Measurements from ENCODE around the gene RACGAP1. TPM values are rescaled to one million over a fixed set of nuclear protein-coding genes. Genes with fewer than 3 reads are reported as not detected.

Gene RACGAP1
- total and polyA plus RNA-seq, 2 of the 8 experiments (the other 6 are each of a cell fraction or from before 2014, with no cell fraction given): 18.0 to 66.3 TPM

GRCh38 chr12:49966511-49967041, 58.7 kb downstream of the RACGAP1 start:
- Histone ChIP-seq H4K91ac (replicated peaks; ENCODE audit: insufficient read length, low read length) (no peak overlapping the region), H3K18ac (ENCODE audit: extremely low read depth, low read length) (no peak overlapping the region), H3K14ac (ENCODE audit: insufficient read length) (no peak overlapping the region), H3K4me1 (replicated peaks in 1 of 4; ENCODE audit: control insufficient read depth in 3 of 4, insufficient read depth in 4 of 4, low read length in 3 of 4) (peaks cover 0 to 8% (median 3%) of the 10 kb centered on the region in 4 experiments; a peak in 5 of 7 replicates), H3K79me1 (ENCODE audit: low read depth, low read length) (no peaks in the 10 kb centered on the region), H3K4me3 (ENCODE audit: extremely low read depth in 1 of 4, insufficient read depth in 2 of 4, low read depth in 3 of 4, low read length in 4 of 4) (peak overlapping the region in 1 of 4 experiments; percentile 53; a peak in 2 of 8 replicates), H3K23me2 (ENCODE audit: low read depth, low read length) (no peaks in the 10 kb centered on the region), H2BK120ac (replicated peaks; ENCODE audit: low read depth, low read length) (no peak overlapping the region), H3K4me2 (ENCODE audit: insufficient read depth in 1 of 2, low read depth in 2 of 2, low read length in 2 of 2) (peak overlapping the region in 1 of 2 experiments; percentile 81; a peak in 3 of 4 replicates), H2BK12ac (ENCODE audit: low read depth, low read length) (no peak overlapping the region), H4K5ac (ENCODE audit: insufficient read length, low read depth, low read length) (no peak overlapping the region), H3K23ac (ENCODE audit: insufficient read length) (no peak overlapping the region), H3K27me3 (replicated peaks in 1 of 4; ENCODE audit: control insufficient read depth in 3 of 4, extremely low read depth in 1 of 4, insufficient read depth in 3 of 4, low read length in 3 of 4) (peaks cover 0 to 44% (median 24%) of the 10 kb centered on the region in 4 experiments; a peak in 6 of 7 replicates), H4K20me1 (replicated peaks in 1 of 2; ENCODE audit: control insufficient read depth in 1 of 2, insufficient read depth in 2 of 2, low read length in 2 of 2) (no peaks in the 10 kb centered on the region), H2AFZ (ENCODE audit: low read length) (no peak overlapping the region), H3K56ac (replicated peaks; ENCODE audit: insufficient read length, low read depth, low read length) (no peak overlapping the region), H2BK20ac (ENCODE audit: low read length) (no peak overlapping the region), H3K27ac (ENCODE audit: low read depth, low read length) (no peak overlapping the region), H4K8ac (ENCODE audit: extremely low read depth, insufficient read depth, low read length) (no peak overlapping the region; the same call in 1 of the 2 replicates), H2BK15ac (ENCODE audit: low read length) (no peak overlapping the region), H3K79me2 (ENCODE audit: control insufficient read depth in 1 of 2, insufficient read depth in 2 of 2, low read length in 2 of 2) (no peaks in the 10 kb centered on the region), H2BK5ac (ENCODE audit: low read depth, low read length) (no peak overlapping the region), H3K36me3 (ENCODE audit: control insufficient read depth in 2 of 4, insufficient read depth in 4 of 4, low read length in 3 of 4) (no peaks in the 10 kb centered on the region), H3K9me3 (ENCODE audit: insufficient read depth in 2 of 2, low read depth in 1 of 2, low read length in 1 of 2) (no peaks in the 10 kb centered on the region), H3K9ac (replicated peaks in 1 of 4; ENCODE audit: extremely low read depth in 1 of 4, low read depth in 3 of 4, low read length in 3 of 4) (no peak overlapping the region), H3K4ac (replicated peaks; ENCODE audit: insufficient read length, low read depth, low read length) (no peak overlapping the region), H2AK5ac (ENCODE audit: low read depth, low read length) (no peak overlapping the region)
- FAIRE-seq (no peak), DNase-seq (ENCODE audit: low read depth in 1 of 2, low spot score in 2 of 2) (no peak)
- CTCF ChIA-PET (ENCODE audit: partially characterized antibody): interaction anchor here (0.7 to 23.0 kb wide), 58 partner anchors 10 to 348 kb away, joined by 3 to 420 read pairs (median 6); partner anchors contain the start of genes AQP2, ASIC1, COX14 and FAIM2
- 42% methylated on average over 16 of the region's 16 CpGs; no CpG with 5 or more reads in 1 of the 2 experiments for WGBS, 2 experiments (ENCODE audit: extremely low coverage in 1 of 2, insufficient coverage in 1 of 2, insufficient read length in 1 of 2, insufficient replicate concordance in 2 of 2, low coverage in 1 of 2, low lambda C conversion rate in 2 of 2, missing lambda C conversion rate in 1 of 2)
- POLR2A ChIA-PET (ENCODE audit: partially characterized antibody): interaction anchor here (0.9 to 2.2 kb wide), 11 partner anchors 12 to 225 kb away, joined by 3 to 8 read pairs (median 5); partner anchors contain the start of genes AQP2, SMARCD1 and TMBIM6
- TF ChIP-seq CBX5 (IDR thresholded peaks at IDR 0.05; ENCODE audit: low read depth, low read length) (no peak), E2F6 (IDR thresholded peaks at IDR 0.05) (0 out of 2 replicates have a peak, but pooled peaks have one; percentile 17)
